Sigmoid colon (tissue), 4 donors: ENCODE data around the gene AFDN.

Experiments
- EP300 ChIP-seq, 4 donors: sonication (generic); formaldehyde crosslinking; IDR thresholded peaks; one replicate each; pipeline ENCODE4 v1.6.1; 2017; ENCODE audit warnings: antibody characterized with exemption in 4 of 4
- POLR2A ChIP-seq, 2 donors: fragments of 450-650 bp; IDR thresholded peaks; one replicate each; pipeline ENCODE4 v1.6.1; 2016; ENCODE audit warnings: antibody characterized with exemption in 2 of 2, mild to moderate bottlenecking in 2 of 2, moderate library complexity in 2 of 2
- POLR2AphosphoS5 ChIP-seq, 4 donors: sonication (generic); formaldehyde crosslinking; IDR thresholded peaks; one replicate each; pipeline ENCODE4 v1.6.1; 2017; ENCODE audit warnings: antibody characterized with exemption in 4 of 4
- TF ChIP-seq, protein P1 (sequence below), 4 experiments: fragments of 450-650 bp in 3 of 4; fragments of 200-600 bp in 1 of 4; IDR thresholded peaks; one replicate each; pipeline ENCODE4 v1.5.1; 2016 to 2019; ENCODE audit warnings: antibody characterized with exemption in 4 of 4, mild to moderate bottlenecking in 3 of 4, moderate library complexity in 2 of 4

GRCh38 chr6:167976708-167977107 is 150.0 kb downstream of the AFDN start:
- TF ChIP-seq POLR2A (IDR thresholded peaks at IDR 0.05) = no peak
- TF ChIP-seq, protein P1, sequence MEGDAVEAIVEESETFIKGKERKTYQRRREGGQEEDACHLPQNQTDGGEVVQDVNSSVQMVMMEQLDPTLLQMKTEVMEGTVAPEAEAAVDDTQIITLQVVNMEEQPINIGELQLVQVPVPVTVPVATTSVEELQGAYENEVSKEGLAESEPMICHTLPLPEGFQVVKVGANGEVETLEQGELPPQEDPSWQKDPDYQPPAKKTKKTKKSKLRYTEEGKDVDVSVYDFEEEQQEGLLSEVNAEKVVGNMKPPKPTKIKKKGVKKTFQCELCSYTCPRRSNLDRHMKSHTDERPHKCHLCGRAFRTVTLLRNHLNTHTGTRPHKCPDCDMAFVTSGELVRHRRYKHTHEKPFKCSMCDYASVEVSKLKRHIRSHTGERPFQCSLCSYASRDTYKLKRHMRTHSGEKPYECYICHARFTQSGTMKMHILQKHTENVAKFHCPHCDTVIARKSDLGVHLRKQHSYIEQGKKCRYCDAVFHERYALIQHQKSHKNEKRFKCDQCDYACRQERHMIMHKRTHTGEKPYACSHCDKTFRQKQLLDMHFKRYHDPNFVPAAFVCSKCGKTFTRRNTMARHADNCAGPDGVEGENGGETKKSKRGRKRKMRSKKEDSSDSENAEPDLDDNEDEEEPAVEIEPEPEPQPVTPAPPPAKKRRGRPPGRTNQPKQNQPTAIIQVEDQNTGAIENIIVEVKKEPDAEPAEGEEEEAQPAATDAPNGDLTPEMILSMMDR (IDR thresholded peaks at IDR 0.05) = no peak
- TF ChIP-seq POLR2AphosphoS5 (IDR thresholded peaks at IDR 0.05) = no peak
- TF ChIP-seq EP300 (IDR thresholded peaks at IDR 0.05) = no peak
